GM19438 (cell line): ENCODE measurements around the gene GPX2.

Source experiments
- ATAC-seq: cut with Tn5 transposase; IDR thresholded peaks from one replicate; pipeline ENCODE4 v1.9.1; 2021; ENCODE audit warnings: low read depth; ENCODE audit not compliant: unreplicated experiment

The GPX2 gene

DNA sequence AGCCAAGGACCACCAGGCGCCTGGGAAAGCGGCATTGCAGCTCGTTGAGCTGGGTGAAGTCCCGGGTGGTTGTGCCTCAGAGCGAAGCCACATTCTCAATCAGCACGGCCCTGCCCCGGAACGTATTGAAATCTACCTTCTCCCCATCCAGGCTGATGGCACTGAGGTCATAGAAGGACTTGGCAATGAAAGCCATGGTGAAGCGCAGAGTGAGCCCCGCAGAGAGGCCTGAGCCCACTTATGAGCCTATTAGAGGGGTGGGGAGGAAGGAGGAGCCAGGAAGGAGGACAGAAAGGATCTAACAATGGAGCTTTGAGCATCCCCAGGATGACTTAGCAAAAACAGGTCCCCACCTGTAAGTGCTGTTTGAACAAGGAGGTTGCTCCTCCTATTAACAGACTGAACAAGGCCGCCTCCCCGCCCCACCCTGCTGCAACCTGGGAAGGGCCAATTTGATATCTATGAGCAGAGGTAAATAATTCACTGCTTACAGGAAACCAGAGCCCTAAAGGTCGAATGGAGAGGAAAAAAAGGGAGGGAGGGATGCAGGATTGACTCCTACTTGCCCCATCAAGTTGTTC, at the start of gene GPX2:
Gene GPX2, minus strand, starts transcription at position 215 of the 581 bp plus-strand sequence. Its CDS starts 19 bp downstream, at position 196.
- ATAC-seq = no peak

DNA sequence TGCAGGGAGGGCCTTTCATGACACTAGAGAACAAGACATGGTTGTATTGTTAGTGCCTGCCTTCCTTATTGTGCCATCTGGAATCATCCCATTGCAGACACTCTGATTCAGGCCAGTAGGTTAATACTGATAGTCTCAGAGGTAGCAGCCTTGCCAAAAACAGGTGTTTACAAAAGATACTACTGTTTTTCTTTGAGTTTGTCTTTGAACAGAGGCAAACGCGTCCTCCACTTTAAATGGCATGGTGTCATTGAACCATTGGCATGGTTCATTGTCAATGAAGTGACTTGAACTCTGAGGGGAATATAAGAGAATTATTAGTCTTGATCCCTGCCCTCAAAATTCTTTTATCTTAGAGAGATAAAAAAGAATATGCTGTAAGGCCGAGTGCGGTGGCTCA, 48.4 kb upstream of the GPX2 start:
- no peak for ATAC-seq

DNA sequence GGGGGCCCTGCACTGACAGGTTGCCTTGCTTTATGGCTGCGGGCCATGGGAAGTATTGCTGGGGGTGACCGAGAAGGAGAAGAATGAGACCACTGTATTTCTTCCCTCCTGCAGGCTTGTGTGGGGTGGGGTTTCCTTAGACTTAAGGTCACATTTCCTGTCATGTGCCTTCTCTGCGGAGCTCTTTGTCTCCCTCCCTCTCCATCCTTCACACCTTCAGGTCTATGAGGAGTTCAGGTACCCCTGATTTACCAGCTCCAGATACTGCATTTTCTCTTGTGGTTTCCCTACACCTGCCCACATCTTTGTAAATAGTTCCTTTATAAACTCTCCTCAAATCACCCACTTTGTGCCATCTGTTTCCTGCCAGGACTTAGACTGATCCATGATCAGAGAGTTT, 47.8 kb upstream of the GPX2 start:
- ATAC-seq = no peak

DNA sequence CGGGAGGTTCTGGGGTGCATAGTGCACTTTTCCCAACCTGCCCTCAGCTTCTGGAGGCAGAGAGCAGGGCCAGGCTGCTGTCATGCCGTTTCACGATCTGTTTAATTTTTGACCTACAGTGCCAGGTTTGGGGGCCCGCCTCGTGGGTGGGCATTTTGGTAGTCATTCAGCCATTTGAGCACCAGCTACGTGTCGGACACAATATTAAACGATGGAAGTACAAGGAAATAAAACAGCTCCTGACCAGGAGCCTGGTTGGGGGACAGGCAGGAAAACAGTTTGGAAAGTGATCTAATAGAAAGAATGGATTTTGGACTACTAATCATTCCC, 44.9 kb upstream of the GPX2 start:
- no peak for ATAC-seq

DNA sequence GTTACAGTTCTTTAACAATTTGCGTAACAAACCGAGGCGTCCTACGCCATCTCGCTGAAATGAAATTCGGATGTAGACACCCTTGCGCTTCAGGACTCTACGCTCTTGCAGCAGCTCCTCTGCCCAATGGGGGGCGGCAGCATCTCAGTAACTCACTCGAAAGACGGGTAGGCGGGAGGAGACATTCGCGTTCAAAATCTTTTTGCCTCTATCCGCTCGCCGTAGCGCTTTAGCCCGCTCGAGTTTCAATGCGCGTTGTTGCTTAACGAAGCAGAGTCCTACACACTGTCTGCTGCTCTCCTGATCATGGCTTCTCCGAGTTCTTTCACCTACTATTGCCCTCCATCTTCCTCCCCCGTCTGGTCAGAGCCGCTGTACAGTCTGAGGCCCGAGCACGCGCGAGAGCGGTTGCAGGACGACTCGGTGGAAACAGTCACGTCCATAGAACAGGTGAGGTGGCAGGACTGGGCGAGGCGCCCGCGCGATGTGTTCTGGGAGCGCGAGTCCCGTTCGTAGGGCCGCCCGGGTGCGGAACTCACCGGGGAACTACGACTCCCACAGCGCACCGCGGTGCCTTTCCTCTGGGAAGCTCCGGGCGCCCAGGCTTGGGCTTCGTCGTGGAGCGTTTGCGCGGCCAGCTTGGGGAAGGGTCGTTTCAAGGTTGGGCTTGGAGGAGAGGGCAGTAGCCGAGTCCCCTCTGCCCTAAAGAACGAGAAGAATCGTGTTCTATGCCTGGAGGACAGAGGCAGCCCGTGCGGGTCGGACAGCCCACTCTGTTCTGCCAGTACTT, 44.3 kb upstream of the GPX2 start, which contains the start of gene FNTB:
Gene FNTB, plus strand, starts transcription at position 248 of the 790 bp plus-strand sequence. Its CDS starts 59 bp downstream, at position 307.
- peak; percentile 87 for ATAC-seq

DNA sequence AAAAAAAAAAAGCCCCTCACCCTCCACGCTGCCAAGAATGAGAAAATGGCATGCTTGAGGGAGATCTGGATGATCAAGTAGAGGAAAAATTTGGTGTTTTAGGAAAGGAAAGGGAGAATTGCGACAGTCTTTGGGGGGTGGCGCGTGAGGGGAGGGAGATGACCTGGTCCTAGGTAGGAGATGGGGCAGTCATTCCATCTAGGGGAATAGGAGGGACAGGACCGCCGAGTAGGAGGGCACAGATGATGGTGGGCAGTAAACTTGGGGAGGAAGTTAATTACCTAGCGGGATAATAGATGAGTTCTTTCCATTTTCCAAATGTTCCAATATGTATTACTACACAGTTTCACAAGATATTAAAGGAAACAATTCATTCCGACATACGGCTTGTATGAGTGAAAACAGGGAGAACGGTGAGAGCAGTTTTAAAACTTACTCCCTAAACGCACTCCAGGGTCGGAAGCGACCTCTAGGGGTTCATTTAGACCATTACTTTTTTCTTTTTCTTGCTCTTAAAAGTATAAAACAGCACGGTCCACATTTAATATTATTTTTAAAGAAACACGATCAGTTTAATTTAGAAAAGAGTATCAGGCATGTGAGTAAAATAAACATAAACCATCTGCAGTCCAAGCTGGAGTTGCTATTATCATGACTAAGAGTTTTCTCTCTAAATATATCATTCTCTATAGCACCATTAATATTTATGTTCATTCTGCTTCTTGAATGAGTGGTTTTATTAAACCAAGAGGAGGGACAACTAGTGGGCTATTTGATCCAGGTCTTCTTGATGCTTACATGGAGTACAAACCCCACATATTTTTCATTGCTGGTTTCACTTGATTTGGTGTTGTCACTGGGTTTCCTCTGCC, 41.1 kb upstream of the GPX2 start:
- ATAC-seq = no peak

DNA sequence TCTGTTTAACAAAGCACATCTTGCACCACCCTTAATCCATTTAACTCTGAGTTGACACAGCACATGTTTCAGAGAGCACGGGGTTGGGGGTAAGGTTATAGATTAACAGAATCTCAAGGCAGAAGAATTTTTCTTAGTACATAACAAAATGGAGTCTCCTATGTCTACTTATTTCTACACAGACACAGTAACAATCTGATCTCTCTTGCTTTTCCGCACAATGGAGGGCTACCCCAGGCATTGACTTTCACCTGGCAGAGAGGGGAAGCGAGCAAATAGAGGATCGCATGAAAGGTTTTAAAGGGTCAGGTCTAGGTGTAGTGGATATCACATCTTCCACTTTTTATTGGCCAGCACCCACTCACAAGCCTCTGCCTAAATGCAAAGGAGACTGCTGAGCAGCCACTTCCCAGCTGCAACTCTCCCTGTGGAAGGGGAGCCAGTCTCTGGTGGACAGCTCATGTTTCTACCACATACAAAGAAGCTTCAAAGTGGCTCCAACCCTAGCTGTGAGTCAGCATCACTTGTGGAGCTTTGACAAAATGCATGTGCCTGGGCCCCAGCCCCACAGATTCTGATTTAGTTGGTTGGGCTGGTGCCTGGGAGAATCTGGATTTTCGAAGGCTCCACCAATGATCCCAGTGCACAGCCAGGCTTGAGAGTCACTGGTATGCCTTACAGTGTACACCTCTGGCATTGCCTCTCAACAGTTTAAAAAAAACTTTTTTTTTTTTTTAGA, 37.0 kb upstream of the GPX2 start:
- ATAC-seq = no peak

DNA sequence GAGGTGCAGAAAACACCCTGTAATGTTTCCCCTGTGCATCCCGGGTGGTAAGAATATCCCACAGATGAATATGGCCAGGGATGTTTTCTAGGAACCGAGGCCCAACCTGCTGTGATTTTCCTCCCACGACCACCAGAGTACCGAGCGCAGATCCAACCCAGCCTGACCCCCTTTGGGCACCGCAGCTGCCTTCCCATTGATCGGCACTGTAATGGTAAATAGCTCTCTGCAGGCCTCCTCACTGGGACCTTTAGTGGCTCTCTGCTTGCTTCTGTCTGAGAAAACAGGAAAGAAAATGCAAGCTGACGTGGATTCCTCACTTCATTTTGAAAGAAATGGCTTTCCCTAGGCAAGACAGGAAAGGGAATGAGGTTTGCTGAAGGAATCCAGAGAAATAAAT, 32.0 kb upstream of the GPX2 start:
- ATAC-seq = no peak

DNA sequence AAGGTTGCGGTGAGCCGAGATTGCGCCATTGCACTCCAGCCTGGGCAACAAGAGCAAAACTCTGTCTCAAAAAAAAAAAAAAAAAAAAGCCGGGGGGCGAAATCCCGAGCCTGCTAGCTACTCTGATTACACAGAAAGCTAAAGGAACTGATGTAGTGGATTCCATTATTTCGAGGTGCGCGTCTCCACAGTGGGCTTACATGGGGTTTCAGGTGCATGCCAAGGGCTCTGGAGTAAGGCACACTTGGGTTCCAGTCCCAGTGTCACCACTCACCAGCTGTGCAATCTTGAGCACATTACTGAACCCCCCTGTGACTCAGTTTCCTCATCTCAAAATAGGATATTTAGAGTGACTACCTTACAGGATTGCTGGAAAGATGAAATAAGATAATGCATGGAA, 31.3 kb upstream of the GPX2 start:
- no peak for ATAC-seq

DNA sequence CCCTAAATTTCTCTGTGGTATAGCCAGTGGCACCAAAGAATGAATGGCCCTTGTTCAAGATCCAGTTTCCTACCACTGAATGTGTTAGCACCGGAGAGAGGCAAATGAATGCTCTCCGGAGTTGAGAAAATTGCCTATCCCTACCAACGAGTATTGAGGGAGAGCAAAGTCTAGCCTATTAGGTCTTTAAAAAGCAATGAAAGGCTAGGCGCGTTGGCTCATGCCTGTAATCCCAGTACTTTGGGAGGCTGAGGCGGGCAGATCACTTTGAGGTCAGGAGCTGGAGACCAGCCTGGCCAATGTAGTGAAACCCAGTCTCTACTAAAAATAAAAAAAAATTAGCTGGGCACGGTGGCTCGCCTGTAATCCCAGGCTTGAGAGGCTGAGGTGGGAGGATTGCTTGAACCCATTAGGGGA, 30.5 kb upstream of the GPX2 start:
- no peak for ATAC-seq

DNA sequence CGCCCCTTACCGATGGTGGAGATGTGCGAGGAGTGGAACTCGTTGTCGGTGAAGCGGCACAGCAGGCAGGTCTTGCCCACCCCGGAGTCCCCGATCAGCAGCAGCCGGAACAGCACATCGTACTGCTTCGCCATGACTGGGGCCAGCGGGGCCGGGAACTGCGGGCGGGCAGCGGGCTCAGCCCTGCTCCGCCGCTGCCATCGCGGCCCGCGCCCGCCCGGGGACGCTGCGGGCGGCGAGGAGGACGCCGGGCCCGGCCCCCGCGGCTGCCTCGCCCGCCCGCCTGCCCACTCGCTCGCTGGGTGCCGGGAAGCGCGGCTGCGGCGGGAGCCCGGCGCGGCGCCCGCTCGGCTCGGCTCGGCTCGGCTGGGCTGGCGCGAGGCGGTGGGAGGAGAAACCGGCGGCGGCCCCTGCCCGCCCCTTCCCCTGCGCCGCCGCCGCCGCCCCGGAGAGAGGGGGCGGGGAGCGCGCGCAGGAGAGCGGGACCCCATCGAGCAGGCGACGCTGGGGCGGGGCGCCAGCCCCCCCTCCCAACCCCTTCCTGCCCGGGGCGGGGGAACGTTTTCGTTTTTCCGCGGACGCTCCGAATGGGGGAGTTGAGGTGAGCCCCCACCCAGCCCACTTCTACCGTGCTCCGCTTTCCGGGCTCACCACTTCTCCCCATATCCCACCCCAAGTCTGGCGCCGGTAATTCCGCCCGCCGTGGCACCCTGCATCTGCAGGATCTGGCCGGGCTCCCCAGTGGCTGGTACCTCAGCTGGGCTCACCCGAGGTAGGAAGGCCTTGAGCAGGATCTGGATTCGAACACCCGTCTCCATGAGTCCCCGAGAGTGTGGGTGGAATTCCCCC, 29.6 kb upstream of the GPX2 start, which contains the start of gene RAB15:
Gene RAB15, minus strand, starts transcription at position 394 of the 849 bp plus-strand sequence. Its CDS starts 260 bp downstream, at position 134.
- no peak for ATAC-seq

DNA sequence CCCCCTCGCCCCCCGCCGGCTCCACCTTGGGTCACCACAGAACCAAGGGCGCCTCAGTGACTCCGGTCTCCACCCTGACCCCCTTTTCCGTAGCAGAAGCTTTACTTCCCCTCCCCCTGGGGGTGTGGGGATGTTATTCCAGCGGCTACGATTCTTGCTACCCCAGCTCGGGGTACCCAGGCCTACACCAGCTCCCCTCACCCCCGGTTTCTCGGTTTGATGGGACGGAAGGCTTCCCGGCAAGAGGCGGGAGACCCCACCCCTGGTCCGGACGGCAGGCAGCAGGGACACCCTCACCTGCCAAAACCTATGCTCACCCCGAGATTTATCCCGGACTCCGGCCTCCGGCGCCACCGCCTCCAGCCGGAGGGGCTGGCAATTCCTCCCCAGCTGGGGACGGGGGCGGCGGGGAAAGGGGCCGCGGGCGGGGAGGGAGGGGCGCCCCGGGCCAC, 29.0 kb upstream of the GPX2 start:
- no peak for ATAC-seq

DNA sequence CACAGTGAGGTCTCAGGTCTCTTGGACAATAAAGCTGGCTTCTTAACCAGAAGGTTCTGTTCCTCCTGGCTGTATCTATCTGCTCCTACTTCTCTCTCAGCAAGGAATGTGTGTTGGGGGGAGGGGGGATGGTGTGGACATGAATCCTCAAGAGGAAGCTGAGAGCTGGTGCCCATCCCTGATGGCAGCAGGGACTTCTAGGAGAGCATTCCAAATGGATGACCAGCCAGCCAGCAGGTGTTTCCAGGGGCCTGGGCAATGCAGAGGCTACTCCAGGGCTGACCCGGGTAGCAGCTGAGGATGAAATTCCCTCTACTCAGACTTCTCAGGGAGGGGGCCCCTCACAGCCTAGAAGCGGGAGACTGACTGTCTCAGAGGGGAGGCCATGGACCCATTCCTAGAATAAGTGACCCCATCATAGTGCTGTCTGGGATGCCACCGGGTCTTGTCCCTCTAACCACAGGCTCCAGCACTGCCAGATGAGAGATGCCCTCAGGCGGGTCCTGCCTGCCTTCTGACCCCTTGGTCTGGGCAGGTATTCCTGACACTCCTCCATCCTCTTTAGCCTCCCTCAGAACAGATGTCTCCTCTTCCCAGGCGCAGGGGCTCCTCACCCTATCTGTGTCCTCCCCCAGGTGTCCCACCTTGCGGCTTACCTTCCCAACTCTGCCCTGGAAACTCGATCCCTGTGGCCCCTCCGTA, 28.4 kb upstream of the GPX2 start:
- ATAC-seq = no peak

DNA sequence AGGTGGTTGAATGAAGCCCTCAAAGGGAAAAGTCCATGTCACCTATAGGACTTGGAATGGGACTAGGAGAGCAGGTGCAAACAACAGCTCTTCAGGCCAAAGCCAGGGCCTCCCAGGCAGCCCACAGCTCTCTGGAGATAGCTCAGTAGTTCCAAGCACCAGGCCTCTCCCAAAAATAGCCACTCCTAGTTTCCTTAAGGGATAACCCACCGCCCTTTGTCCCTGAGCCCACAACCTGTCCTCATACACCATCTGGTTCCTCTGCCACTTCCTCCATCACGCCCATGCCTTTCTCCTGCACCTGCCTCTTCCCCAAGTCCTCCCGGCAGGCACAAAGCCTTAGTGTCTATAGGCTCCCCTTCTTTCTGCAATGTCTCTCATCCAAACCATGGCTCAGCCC, 27.5 kb upstream of the GPX2 start:
- no peak for ATAC-seq

DNA sequence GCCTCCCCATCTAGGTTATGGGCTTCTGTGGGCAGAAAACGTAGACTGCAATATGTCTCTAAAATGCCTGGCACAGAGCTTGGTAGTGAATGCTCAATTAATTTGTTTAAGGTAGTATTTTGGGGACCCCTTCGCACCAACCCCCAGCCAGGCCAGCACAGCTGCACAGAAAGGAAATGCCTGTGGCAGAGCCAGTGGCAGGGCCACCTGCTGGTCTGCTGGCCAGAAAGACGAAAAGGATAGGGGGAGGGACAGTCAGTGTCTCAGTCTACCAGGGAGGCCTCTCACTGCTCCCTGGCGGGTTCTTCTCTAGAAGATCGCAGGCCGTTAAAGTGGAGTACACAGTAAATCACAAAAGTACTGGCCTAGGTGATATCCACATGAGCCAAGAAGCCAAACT, 26.1 kb upstream of the GPX2 start:
- ATAC-seq = no peak

DNA sequence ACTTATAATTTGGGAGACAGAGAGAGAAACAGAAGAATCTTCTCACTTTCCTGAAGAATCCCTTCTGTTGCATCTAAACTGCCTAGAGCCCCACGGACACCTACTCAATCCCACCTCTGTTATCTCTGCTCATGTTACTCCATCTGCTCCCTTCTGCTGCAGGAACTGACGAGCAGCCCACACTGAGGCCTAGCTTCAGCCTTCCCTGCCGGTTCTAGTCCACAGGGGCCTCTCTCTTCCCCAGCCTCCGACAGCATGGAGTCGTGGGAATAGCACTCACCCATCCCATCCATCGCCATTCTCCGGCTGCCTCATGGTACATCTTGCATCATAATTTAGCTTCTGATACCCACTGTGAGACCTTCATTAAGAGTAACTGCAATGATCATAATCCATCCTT, 25.6 kb upstream of the GPX2 start:
- no peak for ATAC-seq

DNA sequence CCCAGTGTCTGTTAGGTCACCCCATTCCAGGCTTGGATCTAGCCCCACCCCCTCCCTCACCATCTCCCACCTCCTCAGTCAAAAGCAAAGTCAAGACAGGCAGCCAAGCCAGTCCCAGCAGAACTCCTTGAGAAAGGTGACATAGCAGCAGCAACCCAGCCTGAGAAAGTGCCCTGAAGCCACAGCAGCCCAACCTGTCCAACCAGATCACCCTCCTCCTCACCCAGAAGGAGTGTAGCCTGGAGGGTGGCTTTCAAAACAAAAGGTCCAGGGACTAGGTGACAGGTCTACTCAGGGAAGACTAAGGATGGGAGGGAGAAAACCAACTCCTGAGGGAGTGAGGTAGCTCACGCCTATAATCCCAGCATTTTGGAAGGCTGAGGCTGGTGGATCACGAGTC, 24.4 kb upstream of the GPX2 start:
- ATAC-seq = no peak

DNA sequence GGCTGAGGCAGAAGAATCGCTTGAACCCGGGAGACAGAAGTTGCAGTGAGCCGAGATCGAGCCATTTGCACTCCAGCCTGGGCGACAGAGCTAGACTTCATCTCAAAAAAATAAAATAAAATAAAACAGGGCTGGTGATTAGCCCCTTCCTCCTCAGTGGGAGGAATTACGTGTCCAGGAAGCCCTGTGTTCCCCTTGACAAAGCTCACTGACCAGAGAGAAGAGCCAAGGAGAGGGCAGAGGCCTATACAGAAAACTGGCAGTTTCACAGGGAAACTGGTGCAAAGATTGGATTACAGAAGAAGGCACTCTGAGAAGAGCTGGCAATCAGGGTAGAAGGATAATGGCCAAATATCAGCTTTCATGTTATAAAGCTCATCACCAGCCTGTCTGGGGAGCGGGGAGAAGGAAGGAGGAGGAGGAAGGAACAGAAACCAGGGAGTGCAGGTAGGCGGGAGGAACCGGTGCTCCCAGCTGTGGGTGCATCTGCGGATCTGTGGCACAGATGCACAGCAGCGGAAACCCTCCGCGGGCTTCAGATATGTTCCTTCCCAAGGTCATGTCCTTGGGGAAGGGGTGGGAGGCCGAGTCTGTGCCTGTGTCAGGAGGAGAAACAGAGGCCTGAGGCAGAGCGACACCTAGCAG, 22.9 kb upstream of the GPX2 start:
- no peak for ATAC-seq

DNA sequence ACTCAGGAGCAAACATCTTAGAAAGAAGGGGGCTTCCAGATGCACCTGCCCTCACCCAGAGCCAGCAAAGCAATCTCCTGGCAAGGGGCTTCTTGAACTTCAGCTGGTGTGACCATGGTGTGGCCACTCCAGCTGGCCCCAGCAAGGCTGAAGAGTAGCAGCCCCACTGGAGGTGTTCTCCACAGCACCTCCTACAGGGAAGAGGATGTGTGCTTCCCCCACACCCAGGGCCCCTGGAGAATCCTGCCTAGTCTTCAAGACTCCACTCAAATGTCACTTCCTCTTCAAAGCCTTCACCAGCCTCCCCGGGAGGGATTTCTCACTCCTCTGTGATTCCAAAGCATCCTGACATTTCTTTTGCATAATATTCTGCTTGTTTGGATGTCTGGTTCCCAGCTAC, 21.1 kb upstream of the GPX2 start:
- no peak for ATAC-seq
